Ovary (tissue), 3 donors: ENCODE data around the gene HARS2.

Experiments
- EP300 ChIP-seq: sonication (generic); formaldehyde crosslinking; IDR thresholded peaks from one replicate; pipeline ENCODE4 v1.6.1; 2017; ENCODE audit warnings: antibody characterized with exemption
- POLR2A ChIP-seq: fragments of 450-650 bp; IDR thresholded peaks from one replicate; pipeline ENCODE4 v1.6.1; 2017; ENCODE audit warnings: antibody characterized with exemption, mild to moderate bottlenecking, moderate library complexity
- TF ChIP-seq, protein P1 (sequence below), 3 donors: fragments of 450-650 bp in 2 of 3; fragments of 200-600 bp in 1 of 3; IDR thresholded peaks; one replicate each; pipeline versions ENCODE4 v1.5.1 to v1.8.0; 2016 to 2022; ENCODE audit warnings: antibody characterized with exemption in 3 of 3, mild to moderate bottlenecking in 1 of 3
- donor health status: DM: no; HTN: no; CAD: no.

- TF ChIP-seq, protein P1, sequence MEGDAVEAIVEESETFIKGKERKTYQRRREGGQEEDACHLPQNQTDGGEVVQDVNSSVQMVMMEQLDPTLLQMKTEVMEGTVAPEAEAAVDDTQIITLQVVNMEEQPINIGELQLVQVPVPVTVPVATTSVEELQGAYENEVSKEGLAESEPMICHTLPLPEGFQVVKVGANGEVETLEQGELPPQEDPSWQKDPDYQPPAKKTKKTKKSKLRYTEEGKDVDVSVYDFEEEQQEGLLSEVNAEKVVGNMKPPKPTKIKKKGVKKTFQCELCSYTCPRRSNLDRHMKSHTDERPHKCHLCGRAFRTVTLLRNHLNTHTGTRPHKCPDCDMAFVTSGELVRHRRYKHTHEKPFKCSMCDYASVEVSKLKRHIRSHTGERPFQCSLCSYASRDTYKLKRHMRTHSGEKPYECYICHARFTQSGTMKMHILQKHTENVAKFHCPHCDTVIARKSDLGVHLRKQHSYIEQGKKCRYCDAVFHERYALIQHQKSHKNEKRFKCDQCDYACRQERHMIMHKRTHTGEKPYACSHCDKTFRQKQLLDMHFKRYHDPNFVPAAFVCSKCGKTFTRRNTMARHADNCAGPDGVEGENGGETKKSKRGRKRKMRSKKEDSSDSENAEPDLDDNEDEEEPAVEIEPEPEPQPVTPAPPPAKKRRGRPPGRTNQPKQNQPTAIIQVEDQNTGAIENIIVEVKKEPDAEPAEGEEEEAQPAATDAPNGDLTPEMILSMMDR (IDR thresholded peaks at IDR 0.05) = no peak
- TF ChIP-seq POLR2A (no peak), EP300 (no peak)
Measured at GRCh38 chr5:140741967-140742366, 50.7 kb downstream of the HARS2 start.
